Medulla oblongata (tissue), 1 donor: Measurements from ENCODE around the gene LAMC3.

Experiments
- DNase-seq: peaks from one replicate; pipeline ENCODE4 v3.0.0-alpha.2; 2015; ENCODE audit errors: extremely low spot score

Gene LAMC3

GRCh38 chr9:131008909-131009618 lies at the start of gene LAMC3:
Gene LAMC3, plus strand, starts transcription at chr9:131009174. Its CDS starts 41 bp downstream, at chr9:131009215.
- no peak for DNase-seq

DNA sequence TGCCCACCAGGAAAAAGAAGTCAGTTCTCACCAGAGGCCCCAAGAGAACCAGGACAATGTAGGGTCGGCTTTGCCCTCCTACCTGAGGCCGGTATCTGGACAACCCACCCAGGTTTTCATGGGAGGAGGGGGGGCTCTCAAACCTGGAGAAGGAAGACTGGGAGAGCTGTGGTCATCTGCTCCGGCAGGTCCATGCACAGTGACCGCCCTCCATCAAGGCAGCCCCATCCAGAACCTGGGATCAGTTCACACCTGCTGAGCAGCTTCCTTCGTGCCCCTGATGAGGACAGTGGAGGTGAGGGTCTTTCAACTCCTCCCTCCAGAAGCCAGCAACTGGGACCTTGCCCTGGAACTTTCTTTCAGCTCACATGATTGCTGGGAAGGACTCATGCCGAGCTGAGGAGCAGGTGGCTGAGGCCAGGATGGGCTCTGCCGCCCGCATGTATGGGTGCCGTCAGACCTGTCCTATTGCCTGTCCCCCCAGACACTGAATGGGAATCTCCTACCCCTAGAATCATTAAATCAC lies 49.1 kb upstream of the LAMC3 start:
- DNase-seq: no peak

DNA sequence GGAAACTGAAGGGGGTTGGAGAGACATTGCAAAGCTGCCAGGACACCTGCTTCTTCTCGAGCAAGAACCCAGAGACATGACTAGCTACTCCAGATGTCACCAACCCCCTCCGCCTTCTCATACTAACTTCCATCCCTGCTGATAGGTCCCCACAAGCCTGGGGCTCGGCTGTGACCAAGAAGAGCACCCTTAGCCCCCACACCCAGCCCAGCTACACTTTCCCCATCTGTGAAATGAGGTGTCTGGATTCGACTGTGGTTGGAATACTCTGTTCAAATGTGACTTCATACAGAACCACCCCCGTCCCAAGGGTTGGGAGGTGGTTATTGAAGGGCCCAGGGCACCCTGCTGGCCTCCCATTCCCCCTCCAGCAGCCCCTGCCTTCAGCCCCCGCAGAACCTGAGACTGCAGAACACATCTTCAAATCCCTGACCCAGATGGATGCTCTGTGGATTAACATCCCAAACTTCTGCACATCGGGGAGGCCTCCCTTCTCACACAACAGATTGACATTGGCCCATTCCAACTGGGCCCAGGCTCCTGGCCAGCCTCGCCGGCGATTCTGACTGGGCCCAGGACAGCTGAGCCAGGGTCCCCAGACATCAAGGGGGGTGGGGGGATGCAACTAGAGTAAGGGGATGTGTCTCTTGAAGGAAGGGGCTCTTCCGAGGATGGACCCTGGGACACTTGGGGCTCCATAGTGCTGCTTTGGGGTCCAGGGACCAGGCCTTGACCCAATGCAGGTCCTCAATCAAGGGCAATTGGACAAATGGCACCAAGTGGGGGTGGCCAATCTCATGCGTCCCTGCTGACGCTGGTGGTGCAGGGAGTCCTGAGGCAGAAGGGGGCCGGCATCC lies 48.2 kb upstream of the LAMC3 start:
- DNase-seq: no peak

DNA sequence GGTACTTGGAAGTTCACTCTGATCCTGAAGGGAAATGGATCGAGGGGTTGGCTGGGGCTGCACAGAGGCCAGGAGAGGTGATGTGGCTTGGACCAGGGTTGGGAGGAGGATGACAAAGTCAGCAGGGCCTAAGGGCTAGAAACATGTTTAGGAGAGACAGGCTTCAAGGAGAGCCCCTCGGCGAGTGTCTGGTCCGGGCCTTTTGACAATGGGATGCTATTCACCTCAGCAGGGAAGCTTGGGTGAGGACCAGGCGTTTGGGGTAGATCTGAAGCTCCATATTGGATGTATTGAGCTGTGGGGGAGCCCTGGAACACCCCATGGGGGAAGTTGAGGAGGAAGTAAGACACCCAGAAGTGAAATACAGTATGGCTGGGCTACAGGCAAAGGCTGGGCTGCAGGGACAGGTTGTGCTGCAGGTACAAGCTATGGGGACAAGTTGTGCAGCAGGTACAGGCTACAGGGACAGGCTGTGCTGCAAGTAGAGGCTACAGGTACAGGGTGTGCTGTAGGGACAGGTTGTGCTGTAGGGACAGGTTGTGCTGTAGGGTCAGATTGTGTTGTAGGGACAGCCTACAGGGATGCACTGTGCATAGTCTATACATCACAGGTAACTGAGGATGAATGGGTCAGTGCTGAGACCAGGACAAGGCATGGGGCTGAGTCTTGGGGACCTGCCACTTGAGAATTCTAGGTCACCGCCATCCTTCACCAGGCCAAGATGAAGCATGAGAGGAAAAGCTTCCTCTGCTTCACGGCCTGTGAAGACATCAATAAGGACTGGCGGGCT lies 47.3 kb upstream of the LAMC3 start:
- no peak for DNase-seq

- no peak for DNase-seq
Measured at GRCh38 chr9:130962418-130963316, 46.3 kb upstream of the LAMC3 start.

GRCh38 chr9:130963337-130963908 lies 45.6 kb upstream of the LAMC3 start:
- DNase-seq: no peak

DNA sequence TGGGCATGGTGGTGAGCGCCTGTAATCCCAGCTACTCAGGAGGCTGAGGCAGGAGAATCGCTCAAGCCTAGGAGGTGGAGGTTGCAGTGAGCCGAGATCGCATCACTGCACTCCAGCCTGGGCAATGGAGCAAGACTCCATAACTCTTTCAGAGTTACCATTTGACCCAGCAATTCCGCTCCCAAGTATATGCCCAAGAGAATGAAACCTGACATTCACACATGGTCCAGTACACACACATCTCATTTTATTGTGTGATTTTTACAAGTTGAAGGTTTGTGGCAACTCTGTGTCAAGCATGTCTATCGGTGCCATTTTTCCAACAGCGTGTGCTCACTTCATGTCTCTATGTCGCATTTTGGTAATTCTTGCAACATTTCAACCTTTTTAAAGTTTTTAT lies 45.1 kb upstream of the LAMC3 start:
- DNase-seq: no peak

DNA sequence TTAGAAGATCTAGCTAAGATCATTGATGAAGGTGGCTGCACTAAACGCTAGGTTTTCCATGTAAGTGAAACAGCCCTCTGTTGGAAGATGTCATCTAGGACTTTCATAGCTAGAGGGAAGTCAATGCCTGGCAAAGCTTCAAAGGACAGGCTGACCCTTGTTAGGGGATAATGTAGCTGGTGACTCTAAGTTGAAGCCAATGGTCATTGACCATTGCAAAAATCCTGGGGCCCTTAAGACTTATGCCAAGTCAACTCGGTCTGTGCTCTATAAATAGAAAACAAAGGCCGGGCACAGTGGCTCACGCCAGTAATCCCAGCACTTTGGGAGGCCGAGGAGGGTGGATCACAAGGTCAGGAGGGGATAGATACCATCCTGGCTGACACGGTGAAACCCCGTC lies 43.3 kb upstream of the LAMC3 start:
- DNase-seq: no peak

DNA sequence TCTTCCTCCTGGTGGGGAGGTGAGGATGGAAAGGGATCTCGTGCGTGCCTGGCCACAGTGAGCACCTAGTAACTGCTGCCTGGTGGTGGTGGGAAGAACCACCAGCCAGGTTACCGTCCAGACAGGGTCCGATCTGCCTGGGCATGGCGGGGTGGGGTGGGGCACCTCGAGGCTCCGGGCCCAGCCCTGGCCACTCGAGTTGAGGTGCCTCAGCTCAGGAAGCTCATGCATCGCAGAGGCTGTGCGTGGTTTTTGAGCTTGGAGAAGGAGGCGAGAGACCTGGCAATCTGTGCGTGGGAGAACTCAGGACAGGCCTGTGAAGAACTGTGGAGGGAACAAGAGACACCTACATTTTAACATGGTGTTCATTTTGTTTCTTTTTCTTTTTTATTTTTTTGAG lies 38.9 kb upstream of the LAMC3 start:
- DNase-seq: no peak

- no peak for DNase-seq
Measured at GRCh38 chr9:130970855-130971254, 38.1 kb upstream of the LAMC3 start.

DNA sequence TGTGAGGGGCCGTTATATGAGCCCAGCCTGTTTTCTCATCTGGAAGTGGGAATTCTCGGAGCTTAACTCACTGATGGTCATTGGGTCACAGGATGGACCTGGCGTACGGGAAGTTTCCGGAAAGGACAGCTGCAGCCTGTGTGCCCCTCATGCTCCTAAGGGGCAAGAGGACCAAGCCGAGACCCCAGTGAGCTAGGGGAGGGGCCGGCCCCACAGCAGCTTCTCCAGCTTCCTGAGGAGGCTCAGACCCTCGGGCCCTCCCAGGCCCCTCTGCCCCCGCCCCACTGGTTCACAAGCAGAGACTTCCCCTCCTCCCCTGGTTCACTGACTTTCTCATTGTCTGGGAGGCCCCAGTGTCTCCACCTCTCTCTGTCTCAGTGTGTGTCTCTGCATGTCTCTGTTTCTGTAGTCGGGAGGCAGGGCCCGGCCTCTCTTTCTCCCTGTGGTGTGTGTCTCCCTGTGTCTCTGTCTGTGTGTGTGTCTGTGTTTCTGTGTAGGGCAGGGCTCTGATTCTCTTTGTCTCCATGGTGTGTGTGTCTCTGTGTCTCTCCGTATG lies 37.6 kb upstream of the LAMC3 start:
- no peak for DNase-seq

DNA sequence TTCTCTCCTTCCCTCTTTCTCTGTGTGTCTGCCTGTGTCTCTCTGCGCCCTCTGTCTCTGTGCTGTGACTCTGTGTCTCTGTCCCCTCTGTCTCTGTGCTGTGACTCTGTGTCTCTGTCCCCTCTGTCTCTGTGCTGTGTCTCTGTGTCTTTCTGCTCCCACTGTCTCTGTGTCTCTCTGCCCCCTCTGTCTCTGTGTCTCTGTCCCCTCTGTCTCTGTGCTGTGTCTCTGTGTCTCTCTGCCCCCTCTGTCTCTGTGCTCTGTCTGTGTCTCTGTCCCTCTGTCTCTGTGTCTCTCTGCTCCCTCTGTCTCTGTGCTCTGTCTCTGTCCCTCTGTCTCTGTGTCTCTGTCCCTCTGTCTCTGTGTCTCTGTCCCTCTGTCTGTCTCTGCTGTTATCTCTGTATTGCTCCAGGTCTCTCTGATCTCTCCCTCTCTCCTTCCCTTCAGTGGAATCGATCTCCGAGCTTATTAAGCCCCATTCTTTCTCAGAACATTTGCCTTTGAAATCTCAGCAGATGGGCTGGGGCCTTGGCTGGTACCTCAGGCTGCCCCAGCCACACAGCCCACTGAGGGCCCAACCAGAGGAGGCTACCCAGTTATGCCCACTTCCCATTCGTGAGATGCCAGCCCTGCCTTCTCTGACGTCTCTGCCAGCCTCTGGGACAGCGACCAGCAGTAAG lies 36.6 kb upstream of the LAMC3 start:
- no peak for DNase-seq

DNA sequence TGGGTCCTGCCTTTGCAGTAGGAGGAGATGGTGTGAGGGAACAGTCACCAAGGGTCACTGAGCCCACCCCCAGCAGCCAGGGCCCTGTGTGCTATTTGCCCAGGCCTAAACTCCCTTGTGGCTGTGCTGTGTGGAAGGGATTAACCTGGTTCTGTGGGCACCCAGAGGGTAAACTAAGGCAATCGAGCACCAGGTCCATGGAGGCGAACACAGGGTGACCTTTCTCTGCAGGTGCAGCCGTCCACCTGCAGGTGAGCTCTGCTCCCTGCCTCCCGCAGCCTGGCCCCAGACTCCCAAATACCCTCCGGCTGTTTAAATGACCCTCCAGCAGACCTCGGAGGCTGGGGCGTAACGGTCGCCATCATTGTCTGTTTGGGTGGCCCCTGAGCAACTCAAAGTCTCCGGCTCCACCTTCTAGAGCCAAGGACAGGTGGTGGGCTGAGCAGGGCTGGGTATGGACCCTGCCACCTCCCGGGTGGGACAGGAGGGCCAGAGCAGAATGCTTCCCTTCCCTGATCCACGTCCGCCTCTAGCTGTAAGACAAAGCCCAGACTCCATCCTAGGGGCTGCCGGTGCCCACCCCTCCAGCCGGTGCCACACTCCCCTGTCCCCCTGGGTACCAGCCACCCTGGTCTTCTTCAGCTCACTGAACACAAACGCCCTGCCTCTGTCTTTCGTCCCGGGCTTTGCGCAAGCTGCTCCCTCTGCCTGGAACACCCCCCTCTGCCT lies 35.9 kb upstream of the LAMC3 start:
- DNase-seq: no peak

GRCh38 chr9:130973686-130974281 lies 35.2 kb upstream of the LAMC3 start:
- no peak for DNase-seq

GRCh38 chr9:130974697-130975096 lies 34.3 kb upstream of the LAMC3 start:
- DNase-seq: no peak

DNA sequence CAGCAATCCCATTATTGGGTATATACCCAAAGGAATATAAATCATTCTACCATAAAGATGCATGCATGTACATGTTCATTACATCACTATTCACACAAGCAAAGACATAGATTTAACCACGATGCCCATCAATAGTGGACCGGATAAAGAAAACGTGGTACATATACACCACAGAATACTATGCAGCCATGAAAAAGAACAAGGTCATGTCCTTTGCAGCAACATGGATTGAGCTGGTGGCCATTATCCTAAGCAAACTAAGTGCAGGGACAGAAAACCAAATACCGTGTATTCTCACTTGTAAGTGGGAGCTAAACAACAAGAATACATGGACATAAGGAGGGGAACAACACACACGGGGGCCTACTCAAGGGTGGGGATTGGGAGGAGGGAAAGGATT lies 33.8 kb upstream of the LAMC3 start:
- no peak for DNase-seq

DNA sequence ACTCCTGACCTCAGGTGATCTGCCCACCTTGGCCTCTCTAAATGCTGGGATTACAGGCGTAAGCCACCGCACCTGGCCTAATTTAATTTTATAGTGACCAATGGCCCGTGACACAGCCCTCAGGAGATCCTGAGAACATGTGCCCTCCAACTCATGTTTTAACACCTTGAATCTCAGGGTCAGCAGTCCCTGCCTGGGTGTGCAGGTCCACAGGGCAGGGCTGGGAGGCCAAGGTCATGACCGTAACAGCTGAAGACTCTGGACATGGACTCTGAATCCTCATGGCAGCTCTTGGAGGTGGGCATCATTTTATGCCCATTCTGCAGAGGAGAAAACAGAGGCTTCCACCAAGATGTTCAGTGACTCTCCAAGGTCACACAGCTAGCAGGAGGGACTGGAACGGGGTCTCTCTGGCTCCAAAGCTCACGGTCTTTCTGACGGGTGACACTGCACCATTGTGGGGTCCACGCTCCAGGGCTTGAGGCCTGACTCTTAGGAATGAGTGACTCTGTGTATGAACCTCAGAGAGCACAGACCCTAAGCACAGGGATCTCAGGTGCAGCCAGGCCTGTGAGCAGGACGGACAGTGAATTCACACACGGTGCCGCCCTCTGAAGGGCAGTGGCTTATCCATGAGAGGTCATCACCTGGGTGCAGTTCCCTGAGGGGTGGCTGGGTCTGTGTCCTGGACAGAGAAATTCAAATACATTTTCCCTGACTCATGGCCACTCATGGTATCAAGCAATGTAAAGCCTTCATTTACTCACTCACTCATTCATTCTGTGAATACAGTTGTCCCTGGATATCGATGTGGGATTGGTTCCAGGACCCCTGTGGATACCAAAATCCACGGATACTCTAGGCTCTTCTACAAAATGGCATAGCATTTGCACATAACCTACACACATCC lies 32.8 kb upstream of the LAMC3 start:
- DNase-seq: no peak

DNA sequence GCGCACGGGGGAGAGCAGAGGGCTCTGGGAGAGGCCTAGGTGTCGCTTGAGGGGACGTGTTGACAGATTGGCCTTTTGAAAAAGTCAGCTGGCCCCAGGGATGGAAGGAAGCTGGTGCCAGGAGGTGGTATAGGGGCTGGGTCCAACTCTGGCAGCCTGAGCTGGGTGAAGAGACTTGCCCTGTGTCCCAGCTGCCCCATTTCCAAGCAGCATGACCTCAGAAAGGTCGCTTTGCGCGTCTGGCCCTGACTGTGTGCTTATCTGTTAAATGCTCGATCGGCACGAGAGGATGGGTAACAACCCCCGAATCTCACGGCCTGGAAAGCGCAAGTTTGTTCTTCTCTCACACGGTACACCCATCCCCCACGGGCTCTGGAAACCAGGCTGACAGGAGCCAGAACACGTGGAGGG lies 31.2 kb upstream of the LAMC3 start:
- no peak for DNase-seq
